Gastrocnemius medialis (tissue), 4 donors: Measurements from ENCODE around the gene TUB. TPM values are rescaled to one million over a fixed set of nuclear protein-coding genes. Genes with fewer than 3 reads are reported as not detected.

ENCODE experiments used
- ATAC-seq, 2 donors: fragments of 150-250 bp; one replicate each; pipeline ENCODE4 v1.9.1; 2016
- DNase-seq, 2 donors: peaks; one replicate each; pipeline ENCODE4 v3.0.0-alpha.2; 2019
- H3K27ac ChIP-seq, 4 donors: fragments of 200-600 bp; sonication (generic); 1 replicate in 1 of 4; 2 replicates in 3 of 4; pipeline ENCODE4 v1.5.1; 2016 to 2018; ENCODE audit warnings: mild to moderate bottlenecking in 2 of 4, moderate library complexity in 1 of 4
- H3K27me3 ChIP-seq, 3 donors: fragments of 200-600 bp; sonication (generic) in 2 of 3; 1 replicate in 1 of 3; 2 replicates in 2 of 3; pipeline versions ENCODE4 v1.5.1 to v1.6.0; 2016 to 2019; ENCODE audit warnings: mild to moderate bottlenecking in 1 of 3, moderate library complexity in 1 of 3
- H3K36me3 ChIP-seq, 2 donors: fragments of 200-600 bp; sonication (generic) in 1 of 2; one replicate each; pipeline ENCODE4 v1.5.1; 2017 to 2018
- H3K4me1 ChIP-seq, 2 donors: fragments of 200-600 bp; sonication (generic) in 1 of 2; one replicate each; pipeline ENCODE4 v1.5.1; 2016 to 2017; ENCODE audit warnings: mild to moderate bottlenecking in 2 of 2
- H3K4me3 ChIP-seq, 4 donors: fragments of 200-600 bp; sonication (generic) in 3 of 4; 1 replicate in 1 of 4; 2 replicates in 3 of 4; pipeline ENCODE4 v1.5.1; 2016 to 2019; ENCODE audit warnings: mild to moderate bottlenecking in 2 of 4
- H3K9me3 ChIP-seq, 3 donors: fragments of 200-600 bp; sonication (generic) in 2 of 3; 1 replicate in 1 of 3; 2 replicates in 2 of 3; pipeline ENCODE4 v1.5.1; 2016 to 2019
- CTCF ChIP-seq, 5 experiments: fragments of 450-650 bp in 3 of 5; fragments of 200-600 bp in 2 of 5; sonication (generic) in 2 of 5; IDR thresholded peaks in 4 of 5; conservative IDR thresholded peaks in 1 of 5; 1 replicate in 4 of 5; 2 replicates in 1 of 5; pipeline ENCODE4 v1.5.1; 2016 to 2019; ENCODE audit warnings: antibody characterized with exemption in 5 of 5, mild to moderate bottlenecking in 3 of 5, moderate library complexity in 3 of 5
- POLR2A ChIP-seq, 2 donors: fragments of 450-650 bp; IDR thresholded peaks; one replicate each; pipeline ENCODE4 v1.6.1; 2017; ENCODE audit warnings: antibody characterized with exemption in 2 of 2, mild to moderate bottlenecking in 2 of 2, moderate library complexity in 2 of 2
- in situ Hi-C, 4 donors: fragments of 200-750 bp; cut with MboI; loops; one replicate each; pipeline versions ENCODE4 v1.15.0 to v1.8.0; 2017; ENCODE audit warnings: low sequenced_read_pairs in 4 of 4
- intact Hi-C: fragments of 100-400 bp; cut with DNase I; formaldehyde crosslinking; loops from one replicate; pipeline ENCODE4 v1.15.1; 2023; ENCODE audit warnings: low total_unique reads
- total RNA-seq, 4 donors: library from RNA; depleted of rRNA; stranded (reverse); fragments of >200 nt; gene quantifications; one replicate each; pipeline versions ENCODE4 v1.1.0 to v1.2.3, GENCODE V29; 2016

Gene TUB
- total RNA-seq: 1 to 10 TPM in 2 of 4 donors, under 1 TPM in 2; 0.71 to 1.2 (median 1.1) TPM

GRCh38 chr11:8080674-8081590 lies at the start of gene TUB:
Gene TUB, plus strand, starts transcription at chr11:8081211. Its CDS starts 300 bp downstream, at chr11:8081511.
- no peak for DNase-seq
- Histone ChIP-seq H3K36me3 (no peaks in the 10 kb centered on the region), H3K27ac (no peak within 1 kb of the TSS), H3K4me3 (peak within 1 kb of the TSS; percentile 52 to 62 (median 56)), H3K27me3 (peaks cover 0 to 5% (median 0%) of the 10 kb centered on the region in 3 donors), H3K9me3 (no peaks in the 10 kb centered on the region), H3K4me1 (peaks cover 0 to 11% of the 10 kb centered on the region in 2 donors)
- intact Hi-C loops (no loop called here), in situ Hi-C loops (no loop called here)
- no peak for TF ChIP-seq POLR2A (IDR thresholded peaks at IDR 0.05)
- TF ChIP-seq CTCF (IDR thresholded peaks at IDR 0.05 in 4 of 5, conservative IDR thresholded peaks at IDR 0.05 in 1 of 5): no peak
- peak in 1 of 2 donors; percentile 41 for ATAC-seq

GRCh38 chr11:8031248-8032115 lies 49.5 kb upstream of the TUB start:
- intact Hi-C loops (no loop called here), in situ Hi-C loops (loop anchor here in 3 of 4 donors (10.0 kb wide), 2 partner anchors 63 to 73 kb away; no protein-coding TSS in a partner anchor)
- no peak overlapping the region for H3K4me3 ChIP-seq
- no peak overlapping the region for H3K27ac ChIP-seq
- TF ChIP-seq POLR2A (IDR thresholded peaks at IDR 0.05) (no peak), CTCF (IDR thresholded peaks at IDR 0.05 in 4 of 5, conservative IDR thresholded peaks at IDR 0.05 in 1 of 5) (no peak)
- no peaks in the 10 kb centered on the region for H3K27me3 ChIP-seq
- H3K36me3 ChIP-seq: no peaks in the 10 kb centered on the region
- ATAC-seq (no peak), DNase-seq (no peak)
- H3K4me1 ChIP-seq: no peaks in the 10 kb centered on the region
- no peaks in the 10 kb centered on the region for H3K9me3 ChIP-seq

- H3K4me3 ChIP-seq: no peak overlapping the region
- no peak for DNase-seq
- TF ChIP-seq CTCF (IDR thresholded peaks at IDR 0.05 in 4 of 5, conservative IDR thresholded peaks at IDR 0.05 in 1 of 5) (no peak), POLR2A (IDR thresholded peaks at IDR 0.05) (no peak)
- in situ Hi-C loops (loop anchor here in 3 of 4 donors (10.0 kb wide), 2 partner anchors 63 to 73 kb away; no protein-coding TSS in a partner anchor), intact Hi-C loops (no loop called here)
- H3K9me3 ChIP-seq: no peaks in the 10 kb centered on the region
- H3K27ac ChIP-seq: no peak overlapping the region
- H3K36me3 ChIP-seq: no peaks in the 10 kb centered on the region
- no peak for ATAC-seq
- no peaks in the 10 kb centered on the region for H3K4me1 ChIP-seq
- H3K27me3 ChIP-seq: no peaks in the 10 kb centered on the region
Observed at GRCh38 chr11:8032122-8032521, 48.9 kb upstream of the TUB start.

- no peak for TF ChIP-seq CTCF (IDR thresholded peaks at IDR 0.05 in 4 of 5, conservative IDR thresholded peaks at IDR 0.05 in 1 of 5)
- TF ChIP-seq POLR2A (IDR thresholded peaks at IDR 0.05): no peak
- intact Hi-C loops: loop anchor here (1.0 kb wide), 2 partner anchors 38 to 67 kb away; no protein-coding TSS in a partner anchor
- in situ Hi-C loops: loop anchor here in 3 of 4 donors (10.0 kb wide), 2 partner anchors 62 to 72 kb away; no protein-coding TSS in a partner anchor
Observed at GRCh38 chr11:8032576-8033304, 48.3 kb upstream of the TUB start.

More at GRCh38 chr11:8032576-8033304, 48.3 kb upstream of the TUB start:
- no peaks in the 10 kb centered on the region for H3K9me3 ChIP-seq
- no peaks in the 10 kb centered on the region for H3K27me3 ChIP-seq
- no peak overlapping the region for H3K4me3 ChIP-seq
- no peak for DNase-seq
- H3K36me3 ChIP-seq: no peaks in the 10 kb centered on the region
- no peak for ATAC-seq
- no peak overlapping the region for H3K27ac ChIP-seq
- no peaks in the 10 kb centered on the region for H3K4me1 ChIP-seq
